VCaP (cell line): ENCODE results near the gene TMPRSS5.

Experiments
- H3K27ac ChIP-seq: fragments of 450-650 bp; 2 replicates; pipeline ENCODE4 v1.5.1; 2017
- CTCF ChIP-seq: fragments of 450-650 bp; conservative IDR thresholded peaks from 2 replicates; pipeline ENCODE4 v1.5.1; 2017; ENCODE audit warnings: mild to moderate bottlenecking, moderate library complexity

Gene TMPRSS5

DNA sequence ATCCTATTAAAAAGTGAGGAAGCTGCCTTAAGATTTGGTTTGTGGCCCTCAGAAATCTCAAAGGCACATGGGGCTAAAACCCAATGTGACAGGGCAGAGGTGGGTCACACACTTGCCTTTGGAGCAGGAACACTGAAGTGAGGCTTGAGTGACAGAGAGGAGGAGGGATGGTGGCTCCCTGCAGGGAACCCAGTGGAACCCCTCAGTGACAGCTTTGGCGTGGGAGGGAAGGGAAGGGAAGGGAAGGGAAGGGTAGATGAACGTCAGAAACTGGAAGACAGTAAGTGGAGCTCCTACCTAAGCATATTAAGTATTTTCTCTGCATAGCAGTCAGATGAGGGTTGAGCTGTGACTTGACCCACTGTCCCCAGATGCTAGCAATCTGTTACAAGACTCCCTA is 68.5 kb downstream of the TMPRSS5 start:
- no peak overlapping the region for H3K27ac ChIP-seq
- no peak for TF ChIP-seq CTCF
